H9 (cell line): ENCODE measurements around the gene FASTK. TPM values are rescaled to one million over a fixed set of nuclear protein-coding genes. Genes with fewer than 3 reads are reported as not detected.

Experiments
- DNase-seq: peaks from one replicate; pipeline ENCODE4 v3.0.0-alpha.2; 2017
- H2AFZ ChIP-seq: one replicate; pipeline ENCODE4 v1.6.1; 2013; ENCODE audit warnings: mild to moderate bottlenecking, low read length, control low read depth, moderate library complexity
- H2AK5ac ChIP-seq: 2 replicates; pipeline ENCODE4 v1.6.1; 2013; ENCODE audit warnings: low read length, control low read depth, mixed read lengths; ENCODE audit not compliant: insufficient read length
- H2BK120ac ChIP-seq: one replicate; pipeline ENCODE4 v1.6.1; 2013; ENCODE audit warnings: low read depth, mild to moderate bottlenecking, low read length, control low read depth, inconsistent platforms; ENCODE audit not compliant: poor library complexity, severe bottlenecking
- H2BK12ac ChIP-seq: 2 replicates; pipeline ENCODE4 v1.6.1; 2013; ENCODE audit warnings: low read length, control low read depth, mixed read lengths, low read depth; ENCODE audit not compliant: insufficient read length
- H2BK15ac ChIP-seq: 2 replicates; pipeline ENCODE4 v1.6.1; 2013; ENCODE audit warnings: low read depth, low read length, control low read depth
- H2BK20ac ChIP-seq: one replicate; pipeline ENCODE4 v1.6.1; 2013; ENCODE audit warnings: low read depth, mild to moderate bottlenecking, low read length, control low read depth, inconsistent platforms; ENCODE audit not compliant: poor library complexity, severe bottlenecking
- H2BK5ac ChIP-seq: 2 replicates; pipeline ENCODE4 v1.6.1; 2013; ENCODE audit warnings: low read length, control low read depth, mixed read lengths; ENCODE audit not compliant: insufficient read length
- H3K14ac ChIP-seq: 2 replicates; pipeline ENCODE4 v1.6.1; 2013; ENCODE audit warnings: low read length, control low read depth; ENCODE audit not compliant: insufficient read depth
- H3K18ac ChIP-seq: 2 replicates; pipeline ENCODE4 v1.6.1; 2013; ENCODE audit warnings: low read depth, mild to moderate bottlenecking, mixed read lengths, low read length, control low read depth; ENCODE audit not compliant: insufficient read length
- H3K23ac ChIP-seq: 2 replicates; pipeline ENCODE4 v1.6.1; 2013; ENCODE audit warnings: low read length, control low read depth, mixed read lengths, low read depth; ENCODE audit not compliant: insufficient read length
- H3K23me2 ChIP-seq: 2 replicates; pipeline ENCODE4 v1.6.1; 2013; ENCODE audit warnings: low read depth, mild to moderate bottlenecking, mixed read lengths, low read length, control low read depth; ENCODE audit not compliant: insufficient read length, poor library complexity, severe bottlenecking
- H3K27ac ChIP-seq: 2 replicates; pipeline ENCODE4 v1.5.1; 2013; ENCODE audit warnings: low read length, control low read depth, mixed read lengths, low read depth; ENCODE audit not compliant: insufficient read length
- H3K27me3 ChIP-seq: 2 replicates; pipeline ENCODE4 v1.6.1; 2013; ENCODE audit warnings: low read length, control low read depth, inconsistent platforms; ENCODE audit not compliant: insufficient read depth
- H3K4ac ChIP-seq: 2 replicates; pipeline ENCODE4 v1.6.1; 2013; ENCODE audit warnings: low read depth, mild to moderate bottlenecking, control low read depth, inconsistent platforms, low read length, moderate library complexity
- H3K4me1 ChIP-seq: 2 replicates; pipeline ENCODE4 v1.6.1; 2013; ENCODE audit warnings: low read length, control low read depth, inconsistent platforms; ENCODE audit not compliant: insufficient read depth
- H3K4me2 ChIP-seq: 2 replicates; pipeline ENCODE4 v1.6.1; 2013; ENCODE audit warnings: low read length, control low read depth, mixed read lengths; ENCODE audit not compliant: insufficient read length, insufficient read depth
- H3K56ac ChIP-seq: 2 replicates; pipeline ENCODE4 v1.6.1; 2013; ENCODE audit warnings: low read depth, mild to moderate bottlenecking, mixed read lengths, low read length, control low read depth; ENCODE audit not compliant: insufficient read length
- H3K79me1 ChIP-seq: 2 replicates; pipeline ENCODE4 v1.6.1; 2013; ENCODE audit warnings: low read depth, mild to moderate bottlenecking, moderate library complexity, low read length, control low read depth, inconsistent platforms; ENCODE audit not compliant: insufficient read depth, poor library complexity, severe bottlenecking
- H3K79me2 ChIP-seq: 2 replicates; pipeline ENCODE4 v1.6.1; 2013; ENCODE audit warnings: low read length, control low read depth, inconsistent platforms; ENCODE audit not compliant: insufficient read depth
- H3K9ac ChIP-seq: 2 replicates; pipeline ENCODE4 v1.6.1; 2013; ENCODE audit warnings: low read length, control low read depth, mixed read lengths; ENCODE audit not compliant: insufficient read length; ENCODE audit errors: extremely low read depth
- H3K9me3 ChIP-seq: one replicate; pipeline ENCODE4 v1.6.1; 2013; ENCODE audit warnings: low read depth, low read length, inconsistent platforms; ENCODE audit not compliant: control insufficient read depth
- H3T11ph ChIP-seq: one replicate; pipeline ENCODE4 v1.6.1; 2013; ENCODE audit warnings: mild to moderate bottlenecking, low read length, control low read depth, inconsistent platforms
- H4K20me1 ChIP-seq: one replicate; pipeline ENCODE4 v1.6.1; 2013; ENCODE audit not compliant: control insufficient read depth, insufficient read length, insufficient read depth
- H4K5ac ChIP-seq: 2 replicates; pipeline ENCODE4 v1.6.1; 2013; ENCODE audit warnings: low read depth, mild to moderate bottlenecking, mixed read lengths, low read length, control low read depth; ENCODE audit not compliant: insufficient read length
- H4K8ac ChIP-seq: replicated peaks from 2 replicates; pipeline ENCODE4 v1.6.1; 2013; ENCODE audit warnings: low read length, control low read depth, mixed read lengths, low read depth; ENCODE audit not compliant: insufficient read length
- H4K91ac ChIP-seq: 2 replicates; pipeline ENCODE4 v1.6.1; 2013; ENCODE audit warnings: low read depth, mild to moderate bottlenecking, moderate library complexity, mixed read lengths, low read length, control low read depth; ENCODE audit not compliant: insufficient read length
- H3K27ac Mint-ChIP-seq, 3 experiments: 2 replicates in 2 of 3; 3 replicates in 1 of 3; pipeline ENCODE4 v1.8.0; 2020 to 2021; ENCODE audit warnings: mixed read lengths in 3 of 3, mild to moderate bottlenecking in 1 of 3, moderate library complexity in 1 of 3
- H3K27me3 Mint-ChIP-seq: 2 replicates; pipeline ENCODE4 v1.8.0; 2021; ENCODE audit warnings: low read depth, mild to moderate bottlenecking, moderate library complexity, mixed read lengths
- H3K36me3 Mint-ChIP-seq, 3 experiments: 2 replicates in 2 of 3; 3 replicates in 1 of 3; pipeline ENCODE4 v1.8.0; 2020 to 2021; ENCODE audit warnings: low read depth in 3 of 3, mixed read lengths in 3 of 3; ENCODE audit not compliant: insufficient read depth in 1 of 3
- H3K4me1 Mint-ChIP-seq, 2 experiments: 2 replicates each; pipeline ENCODE4 v1.8.0; 2020; ENCODE audit warnings: mixed read lengths in 2 of 2
- H3K4me3 Mint-ChIP-seq, 2 experiments: 2 replicates in 1 of 2; 3 replicates in 1 of 2; pipeline ENCODE4 v1.8.0; 2020 to 2021; ENCODE audit warnings: mild to moderate bottlenecking in 2 of 2, mixed read lengths in 2 of 2, moderate library complexity in 1 of 2
- H3K9me3 Mint-ChIP-seq, 2 experiments: 2 replicates in 1 of 2; 3 replicates in 1 of 2; pipeline ENCODE4 v1.8.0; 2020; ENCODE audit warnings: mild to moderate bottlenecking in 2 of 2, mixed read lengths in 2 of 2, moderate library complexity in 1 of 2
- WGBS: extraction: QIAGEN DNeasy Blood & Tissue Kit; methylation state at CpG from one replicate; pipeline ENCODE4 v1.1.7; 2013; ENCODE audit warnings: missing lambda C conversion rate, low lambda C conversion rate, mixed read lengths; ENCODE audit not compliant: insufficient read length; ENCODE audit errors: extremely low coverage; 5-methylcytosine and 5-hydroxymethylcytosine counted together
- total RNA-seq: library from RNA; stranded (reverse); gene quantifications from 2 replicates; pipeline ENCODE4 v1.2.1, GENCODE V29; 2021
- TF ChIP-seq, protein P1 (sequence below): fragments of 200-600 bp; sonication (generic); conservative IDR thresholded peaks from 3 replicates; pipeline ENCODE4 v1.8.0; 2021; ENCODE audit warnings: antibody characterized with exemption, mild to moderate bottlenecking

Gene FASTK
- total RNA-seq, 1 experiment from 2014 or later = 57.8 TPM

- H3K4me2 ChIP-seq = no peak overlapping the region
These were observed 26.9 kb downstream of the FASTK start for GRCh38 chr7:151053751-151054150.

More at GRCh38 chr7:151053751-151054150, 26.9 kb downstream of the FASTK start:
- peaks cover under 1% of the 10 kb centered on the region; the same call in 1 of the 2 replicates for H3K4me1 ChIP-seq
- H3K79me2 ChIP-seq = no peaks in the 10 kb centered on the region
- H3K23ac ChIP-seq = no peak overlapping the region
- no peak overlapping the region for H2BK12ac ChIP-seq
- H3T11ph ChIP-seq = no peak overlapping the region
- H3K27me3 Mint-ChIP-seq = peaks cover 58% of the 10 kb centered on the region
- no peaks in the 10 kb centered on the region for H3K79me1 ChIP-seq
- no peak overlapping the region for H4K91ac ChIP-seq
- no peak overlapping the region for H3K14ac ChIP-seq
- no peak overlapping the region for H3K27ac Mint-ChIP-seq
- H3K23me2 ChIP-seq = peaks cover 16% of the 10 kb centered on the region
- H2BK15ac ChIP-seq = no peak overlapping the region
- H3K4ac ChIP-seq = no peak overlapping the region
- H2BK120ac ChIP-seq = no peak overlapping the region
- no peak overlapping the region for H2AFZ ChIP-seq
- H4K8ac ChIP-seq = no peak overlapping the region
- no peak overlapping the region for H4K5ac ChIP-seq
- peaks cover 0 to 11% (median 0%) of the 10 kb centered on the region in 3 experiments; a peak in 3 of 7 replicates for H3K36me3 Mint-ChIP-seq
- no peak overlapping the region for H2AK5ac ChIP-seq
- TF ChIP-seq, protein P1, sequence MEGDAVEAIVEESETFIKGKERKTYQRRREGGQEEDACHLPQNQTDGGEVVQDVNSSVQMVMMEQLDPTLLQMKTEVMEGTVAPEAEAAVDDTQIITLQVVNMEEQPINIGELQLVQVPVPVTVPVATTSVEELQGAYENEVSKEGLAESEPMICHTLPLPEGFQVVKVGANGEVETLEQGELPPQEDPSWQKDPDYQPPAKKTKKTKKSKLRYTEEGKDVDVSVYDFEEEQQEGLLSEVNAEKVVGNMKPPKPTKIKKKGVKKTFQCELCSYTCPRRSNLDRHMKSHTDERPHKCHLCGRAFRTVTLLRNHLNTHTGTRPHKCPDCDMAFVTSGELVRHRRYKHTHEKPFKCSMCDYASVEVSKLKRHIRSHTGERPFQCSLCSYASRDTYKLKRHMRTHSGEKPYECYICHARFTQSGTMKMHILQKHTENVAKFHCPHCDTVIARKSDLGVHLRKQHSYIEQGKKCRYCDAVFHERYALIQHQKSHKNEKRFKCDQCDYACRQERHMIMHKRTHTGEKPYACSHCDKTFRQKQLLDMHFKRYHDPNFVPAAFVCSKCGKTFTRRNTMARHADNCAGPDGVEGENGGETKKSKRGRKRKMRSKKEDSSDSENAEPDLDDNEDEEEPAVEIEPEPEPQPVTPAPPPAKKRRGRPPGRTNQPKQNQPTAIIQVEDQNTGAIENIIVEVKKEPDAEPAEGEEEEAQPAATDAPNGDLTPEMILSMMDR = no peak
- no peak overlapping the region for H3K56ac ChIP-seq
- no peaks in the 10 kb centered on the region; a peak in 1 of 5 replicates for H3K9me3 Mint-ChIP-seq
- no peak overlapping the region for H2BK20ac ChIP-seq
- no peak overlapping the region for H3K18ac ChIP-seq
- H3K27ac ChIP-seq = no peak overlapping the region
- H3K4me1 Mint-ChIP-seq = peaks cover 17 to 24% of the 10 kb centered on the region in 2 experiments
- H3K4me3 Mint-ChIP-seq = no peak overlapping the region
- no peak overlapping the region for H3K9ac ChIP-seq
- DNase-seq = no peak
- H4K20me1 ChIP-seq = no peaks in the 10 kb centered on the region
- H3K9me3 ChIP-seq = no peaks in the 10 kb centered on the region
- no peak overlapping the region for H2BK5ac ChIP-seq
- WGBS = no CpG with 5 or more reads among the region's 8 CpGs
- H3K27me3 ChIP-seq = peaks cover 6% of the 10 kb centered on the region; the same call in 1 of the 2 replicates
